NCI-H1417 (cell line): ENCODE measurements around the gene STK10.
"Not testable (repeated sequence)": the region's sequence is repeated elsewhere in the genome, so short reads cannot be mapped to it uniquely, and the experiment has no call there.

ENCODE experiments used
- DNase-seq, 3 experiments: peaks; one replicate each; lab custom pipeline; 2025; lab: John Stamatoyannopoulos, UW

STK10 gene

GRCh38 chr5:172051643-172052339, 136.2 kb downstream of the STK10 start:
- DNase-seq = no peak

GRCh38 chr5:172050080-172050479, 137.9 kb downstream of the STK10 start:
- no peak for DNase-seq

GRCh38 chr5:172049226-172049796, 138.7 kb downstream of the STK10 start:
- DNase-seq = no peak

- DNase-seq = no peak
These were observed 139.4 kb downstream of the STK10 start for GRCh38 chr5:172048539-172049101.

- DNase-seq = no peak
These were observed 139.9 kb downstream of the STK10 start for GRCh38 chr5:172048170-172048422.

GRCh38 chr5:172046593-172046992, 141.4 kb downstream of the STK10 start:
- no peak for DNase-seq

- DNase-seq = no peak
These were observed 142.8 kb downstream of the STK10 start for GRCh38 chr5:172045315-172045632.

GRCh38 chr5:172044631-172045314, 143.3 kb downstream of the STK10 start:
- DNase-seq = no peak

- no peak for DNase-seq
These were observed 144.2 kb downstream of the STK10 start for GRCh38 chr5:172043865-172044264.

- DNase-seq = no peak
These were observed 145.8 kb downstream of the STK10 start for GRCh38 chr5:172042183-172042582.

- no peak for DNase-seq
These were observed 149.9 kb downstream of the STK10 start for GRCh38 chr5:172038167-172038566.

- DNase-seq = no peak
These were observed 153.0 kb downstream of the STK10 start for GRCh38 chr5:172035049-172035448.

- no peak for DNase-seq
These were observed 156.0 kb downstream of the STK10 start for GRCh38 chr5:172031894-172032461.

GRCh38 chr5:172029876-172030275, 158.1 kb downstream of the STK10 start:
- DNase-seq = no peak

GRCh38 chr5:172028167-172028566, 159.9 kb downstream of the STK10 start:
- DNase-seq = no peak

GRCh38 chr5:172020110-172020786, 167.8 kb downstream of the STK10 start:
- not testable (repeated sequence) for DNase-seq

GRCh38 chr5:172015346-172015745, 172.7 kb downstream of the STK10 start:
- DNase-seq = no peak

GRCh38 chr5:172010278-172010677, 177.7 kb downstream of the STK10 start:
- peak in 2 of 3 experiments; percentile 8 to 35 for DNase-seq

- peak in 2 of 3 experiments; percentile 8 to 51 for DNase-seq
These were observed 178.3 kb downstream of the STK10 start for GRCh38 chr5:172009536-172010270.

- DNase-seq = no peak
These were observed 179.3 kb downstream of the STK10 start for GRCh38 chr5:172008689-172009141.

GRCh38 chr5:172008111-172008455, 179.9 kb downstream of the STK10 start:
- no peak for DNase-seq
